DMS153 treated with DMSO at 0.1 percent for 48 hours (cell line): ENCODE results near the gene SLC11A1.

Experiments used
- DNase-seq: peaks from one replicate; lab custom pipeline; 2025; ENCODE audit not compliant: unreplicated experiment; lab: John Stamatoyannopoulos, UW

SLC11A1 gene

GRCh38 chr2:218404351-218405085, 22.4 kb downstream of the SLC11A1 start:
- DNase-seq = no peak

- no peak for DNase-seq
These were observed 23.1 kb downstream of the SLC11A1 start for GRCh38 chr2:218405086-218405745.

- no peak for DNase-seq
These were observed 23.7 kb downstream of the SLC11A1 start for GRCh38 chr2:218405746-218406208.

GRCh38 chr2:218406209-218406948, 24.3 kb downstream of the SLC11A1 start:
- peak; percentile 99 for DNase-seq

- DNase-seq = peak; percentile 49
These were observed 25.0 kb downstream of the SLC11A1 start for GRCh38 chr2:218406949-218407618.

- no peak for DNase-seq
These were observed 25.6 kb downstream of the SLC11A1 start for GRCh38 chr2:218407717-218408116.

GRCh38 chr2:218418321-218418716, 36.2 kb downstream of the SLC11A1 start:
- DNase-seq = no peak

GRCh38 chr2:218418717-218419458, 36.8 kb downstream of the SLC11A1 start, which contains the start of gene VIL1:
Gene VIL1 (plus strand): TSS chr2:218419123. CDS start chr2:218423779, 4,656 bp downstream.
- peak; percentile 8 for DNase-seq

GRCh38 chr2:218419630-218420216, 37.6 kb downstream of the SLC11A1 start:
- no peak for DNase-seq

- no peak for DNase-seq
These were observed 39.0 kb downstream of the SLC11A1 start for GRCh38 chr2:218421027-218421426.

GRCh38 chr2:218422403-218423086, 40.5 kb downstream of the SLC11A1 start:
- no peak for DNase-seq

GRCh38 chr2:218423584-218423983, 41.5 kb downstream of the SLC11A1 start:
- no peak for DNase-seq

- no peak for DNase-seq
These were observed 43.5 kb downstream of the SLC11A1 start for GRCh38 chr2:218425531-218425930.

GRCh38 chr2:218427741-218428140, 45.7 kb downstream of the SLC11A1 start:
- DNase-seq = no peak

GRCh38 chr2:218428846-218429558, 46.9 kb downstream of the SLC11A1 start:
- DNase-seq = no peak

GRCh38 chr2:218429911-218430692, 48.0 kb downstream of the SLC11A1 start:
- no peak for DNase-seq

GRCh38 chr2:218430721-218431120, 48.6 kb downstream of the SLC11A1 start:
- no peak for DNase-seq

GRCh38 chr2:218431878-218432277, 49.8 kb downstream of the SLC11A1 start:
- DNase-seq = no peak
